ENCODE results near the gene PARD6G. TPM values are rescaled to one million over a fixed set of nuclear protein-coding genes. Genes with fewer than 3 reads are reported as not detected.

PARD6G gene
- total RNA-seq, 6 donors from 2014 or later = 1.4 to 6.1 (median 3.5) TPM

- H3K27ac ChIP-seq = no peak overlapping the region
- no peak for ATAC-seq (ENCODE audit: low FRiP score in 2 of 2)
- no peak overlapping the region for H3K4me3 ChIP-seq
- H3K4me1 ChIP-seq = peaks cover 0 to 9% (median 2%) of the 10 kb centered on the region in 4 donors
- no peaks in the 10 kb centered on the region for H3K36me3 ChIP-seq
- peaks cover 0 to 14% (median 2%) of the 10 kb centered on the region in 4 donors for H3K9me3 ChIP-seq
- no peak for DNase-seq
- WGBS, 2 donors = 78 to 83% methylated on average over 7 of the region's 7 CpGs
- TF ChIP-seq EP300 (IDR thresholded peaks at IDR 0.05) (no peak), POLR2AphosphoS5 (IDR thresholded peaks at IDR 0.05) (no peak), CTCF (IDR thresholded peaks at IDR 0.05) (no peak), POLR2A (IDR thresholded peaks at IDR 0.05) (no peak)
- H3K27me3 ChIP-seq = peaks cover 0 to 3% (median 0%) of the 10 kb centered on the region in 4 donors
Observed at GRCh38 chr18:80161781-80162417, 85.4 kb downstream of the PARD6G start.

- ATAC-seq (ENCODE audit: low FRiP score in 2 of 2) (peak in 1 of 2 donors; percentile 81), DNase-seq (peak in 1 of 2 donors; percentile 93)
- H3K36me3 ChIP-seq = no peaks in the 10 kb centered on the region
- peaks cover 0 to 9% (median 2%) of the 10 kb centered on the region in 4 donors for H3K4me1 ChIP-seq
- H3K9me3 ChIP-seq = peaks cover 0 to 11% (median 2%) of the 10 kb centered on the region in 4 donors
- peak overlapping the region in 2 of 4 donors; percentile 32 to 36 for H3K4me3 ChIP-seq
- 61 to 73% methylated on average over 69 to 79 of the region's 109 CpGs for WGBS, 2 donors
- H3K27ac ChIP-seq = no peak overlapping the region
- TF ChIP-seq POLR2A (IDR thresholded peaks at IDR 0.05) (no peak), EP300 (IDR thresholded peaks at IDR 0.05) (no peak), POLR2AphosphoS5 (IDR thresholded peaks at IDR 0.05) (no peak), CTCF (IDR thresholded peaks at IDR 0.05) (peak in 5 of 6 experiments; percentile 40 to 71 (median 55))
- peaks cover 0 to 3% (median 0%) of the 10 kb centered on the region in 4 donors for H3K27me3 ChIP-seq
Observed at GRCh38 chr18:80159713-80160636, 87.3 kb downstream of the PARD6G start.

- no peak for TF ChIP-seq POLR2AphosphoS5 (IDR thresholded peaks at IDR 0.05)
- no peak for TF ChIP-seq POLR2A (IDR thresholded peaks at IDR 0.05)
- TF ChIP-seq EP300 (IDR thresholded peaks at IDR 0.05) = no peak
- no peak for TF ChIP-seq CTCF (IDR thresholded peaks at IDR 0.05)
- DNase-seq (no peak), ATAC-seq (ENCODE audit: low FRiP score in 2 of 2) (no peak)
- Histone ChIP-seq H3K9me3 (no peaks in the 10 kb centered on the region), H3K36me3 (no peaks in the 10 kb centered on the region), H3K27ac (no peak overlapping the region), H3K4me1 (peaks cover 0 to 9% (median 2%) of the 10 kb centered on the region in 4 donors), H3K27me3 (peaks cover 0 to 3% (median 0%) of the 10 kb centered on the region in 4 donors), H3K4me3 (no peak overlapping the region)
- WGBS, 2 donors = 59 to 73% methylated on average over 2 to 5 of the region's 5 CpGs
Observed at GRCh38 chr18:80158365-80158764, 88.9 kb downstream of the PARD6G start.

- ATAC-seq (ENCODE audit: low FRiP score in 2 of 2) (peak; percentile 71 to 75), DNase-seq (peak in 1 of 2 donors; percentile 68)
- H3K27ac ChIP-seq = no peak overlapping the region
- H3K4me1 ChIP-seq = peaks cover 0 to 9% (median 2%) of the 10 kb centered on the region in 4 donors
- WGBS, 2 donors = 39 to 43% methylated on average over 8 of the region's 8 CpGs
- no peak overlapping the region for H3K4me3 ChIP-seq
- H3K36me3 ChIP-seq = no peaks in the 10 kb centered on the region
- TF ChIP-seq CTCF (IDR thresholded peaks at IDR 0.05) (peak; percentile 63 to 97 (median 75)), POLR2AphosphoS5 (IDR thresholded peaks at IDR 0.05) (no peak)
- H3K9me3 ChIP-seq = no peaks in the 10 kb centered on the region
- peaks cover 0 to 3% (median 0%) of the 10 kb centered on the region in 4 donors for H3K27me3 ChIP-seq
Observed at GRCh38 chr18:80157708-80158343, 89.5 kb downstream of the PARD6G start.

Measured in upper lobe of left lung (tissue), 6 donors.